Activated T-helper 1 cell treated with anti-CD3 and anti-CD28 coated beads, Interleukin-2, amount 50 U/mL, for 16 hours (primary cell): Measurements from ENCODE around the gene NQO2.

ENCODE experiments used
- DNase-seq, 2 donors: peaks; one replicate each; pipeline ENCODE4 v3.0.0-alpha.2; 2020; ENCODE audit warnings: low read depth in 1 of 2, low spot score in 1 of 2

Gene NQO2

GRCh38 chr6:3068329-3069214 lies 68.9 kb downstream of the NQO2 start, which contains the start of gene RIPK1:
Gene RIPK1, plus strand, starts transcription at chr6:3068494. Its CDS starts 8,330 bp downstream, at chr6:3076824.
- DNase-seq = peak; percentile 88 to 95
